HL-60 (cell line): Measurements from ENCODE around the gene SELENOW.

Source experiments
- DNase-seq, 2 experiments: peaks; one replicate each; pipeline ENCODE4 v3.0.0-alpha.2; 2010 to 2020; ENCODE audit warnings: low read depth in 1 of 2, low spot score in 1 of 2
- H3K27ac ChIP-seq: fragments of 250-450 bp; sonication (Bioruptor Pico); replicated peaks from 2 replicates; pipeline ENCODE4 v1.5.1; 2020; ENCODE audit warnings: mild to moderate bottlenecking, moderate library complexity
- H3K27me3 ChIP-seq: fragments of 250-450 bp; sonication (Bioruptor Pico); 2 replicates; pipeline ENCODE4 v1.5.1; 2021; ENCODE audit warnings: mild to moderate bottlenecking, moderate library complexity; ENCODE audit not compliant: insufficient read depth, poor library complexity, severe bottlenecking
- H3K4me3 ChIP-seq: replicated peaks from 2 replicates; pipeline ENCODE4 v1.5.1; 2011; ENCODE audit warnings: mild to moderate bottlenecking, control low read depth, low read length; ENCODE audit not compliant: insufficient read depth
- GABPA ChIP-seq: IDR thresholded peaks from 2 replicates; pipeline ENCODE4 v1.6.1; 2012; ENCODE audit warnings: low read depth
- POLR2AphosphoS5 ChIP-seq: IDR thresholded peaks from 2 replicates; pipeline ENCODE4 v1.6.1; 2012; ENCODE audit warnings: low read depth
- SPI1 ChIP-seq: IDR thresholded peaks from 2 replicates; pipeline ENCODE4 v1.6.1; 2012; ENCODE audit warnings: low read depth, mild to moderate bottlenecking, borderline replicate concordance
- TF ChIP-seq, protein P1 (sequence below): IDR thresholded peaks from one replicate; pipeline ENCODE4 v1.5.1; 2011; ENCODE audit warnings: low read length, control low read depth, inconsistent platforms; ENCODE audit not compliant: insufficient read depth
- TF ChIP-seq, protein P2 (sequence below): IDR thresholded peaks from 2 replicates; pipeline ENCODE4 v1.6.1; 2012; ENCODE audit warnings: low read depth; ENCODE audit not compliant: insufficient replicate concordance

The SELENOW gene

DNA sequence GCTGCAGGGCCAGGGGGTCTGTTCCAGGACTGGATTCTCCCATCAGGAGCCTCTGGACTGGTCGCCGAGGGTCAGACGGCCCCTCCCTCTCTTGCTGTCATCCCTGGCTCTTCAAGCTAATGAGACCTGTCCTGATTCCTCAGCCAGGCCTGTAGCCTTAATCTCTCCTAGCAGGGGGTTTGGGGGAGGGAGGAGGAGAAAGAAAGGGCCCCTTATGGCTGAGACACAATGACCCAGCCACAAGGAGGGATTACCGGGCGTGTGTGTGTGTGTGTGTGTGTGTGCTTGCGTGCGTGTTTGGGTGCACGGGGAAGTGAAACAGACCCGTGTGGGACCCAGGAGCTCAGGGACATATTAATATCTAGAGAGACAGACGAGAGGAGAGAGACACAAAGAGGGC lies 41.4 kb downstream of the SELENOW start:
- no peak for TF ChIP-seq SPI1
- TF ChIP-seq, protein P1, sequence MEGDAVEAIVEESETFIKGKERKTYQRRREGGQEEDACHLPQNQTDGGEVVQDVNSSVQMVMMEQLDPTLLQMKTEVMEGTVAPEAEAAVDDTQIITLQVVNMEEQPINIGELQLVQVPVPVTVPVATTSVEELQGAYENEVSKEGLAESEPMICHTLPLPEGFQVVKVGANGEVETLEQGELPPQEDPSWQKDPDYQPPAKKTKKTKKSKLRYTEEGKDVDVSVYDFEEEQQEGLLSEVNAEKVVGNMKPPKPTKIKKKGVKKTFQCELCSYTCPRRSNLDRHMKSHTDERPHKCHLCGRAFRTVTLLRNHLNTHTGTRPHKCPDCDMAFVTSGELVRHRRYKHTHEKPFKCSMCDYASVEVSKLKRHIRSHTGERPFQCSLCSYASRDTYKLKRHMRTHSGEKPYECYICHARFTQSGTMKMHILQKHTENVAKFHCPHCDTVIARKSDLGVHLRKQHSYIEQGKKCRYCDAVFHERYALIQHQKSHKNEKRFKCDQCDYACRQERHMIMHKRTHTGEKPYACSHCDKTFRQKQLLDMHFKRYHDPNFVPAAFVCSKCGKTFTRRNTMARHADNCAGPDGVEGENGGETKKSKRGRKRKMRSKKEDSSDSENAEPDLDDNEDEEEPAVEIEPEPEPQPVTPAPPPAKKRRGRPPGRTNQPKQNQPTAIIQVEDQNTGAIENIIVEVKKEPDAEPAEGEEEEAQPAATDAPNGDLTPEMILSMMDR: no peak
- TF ChIP-seq, protein P2, sequence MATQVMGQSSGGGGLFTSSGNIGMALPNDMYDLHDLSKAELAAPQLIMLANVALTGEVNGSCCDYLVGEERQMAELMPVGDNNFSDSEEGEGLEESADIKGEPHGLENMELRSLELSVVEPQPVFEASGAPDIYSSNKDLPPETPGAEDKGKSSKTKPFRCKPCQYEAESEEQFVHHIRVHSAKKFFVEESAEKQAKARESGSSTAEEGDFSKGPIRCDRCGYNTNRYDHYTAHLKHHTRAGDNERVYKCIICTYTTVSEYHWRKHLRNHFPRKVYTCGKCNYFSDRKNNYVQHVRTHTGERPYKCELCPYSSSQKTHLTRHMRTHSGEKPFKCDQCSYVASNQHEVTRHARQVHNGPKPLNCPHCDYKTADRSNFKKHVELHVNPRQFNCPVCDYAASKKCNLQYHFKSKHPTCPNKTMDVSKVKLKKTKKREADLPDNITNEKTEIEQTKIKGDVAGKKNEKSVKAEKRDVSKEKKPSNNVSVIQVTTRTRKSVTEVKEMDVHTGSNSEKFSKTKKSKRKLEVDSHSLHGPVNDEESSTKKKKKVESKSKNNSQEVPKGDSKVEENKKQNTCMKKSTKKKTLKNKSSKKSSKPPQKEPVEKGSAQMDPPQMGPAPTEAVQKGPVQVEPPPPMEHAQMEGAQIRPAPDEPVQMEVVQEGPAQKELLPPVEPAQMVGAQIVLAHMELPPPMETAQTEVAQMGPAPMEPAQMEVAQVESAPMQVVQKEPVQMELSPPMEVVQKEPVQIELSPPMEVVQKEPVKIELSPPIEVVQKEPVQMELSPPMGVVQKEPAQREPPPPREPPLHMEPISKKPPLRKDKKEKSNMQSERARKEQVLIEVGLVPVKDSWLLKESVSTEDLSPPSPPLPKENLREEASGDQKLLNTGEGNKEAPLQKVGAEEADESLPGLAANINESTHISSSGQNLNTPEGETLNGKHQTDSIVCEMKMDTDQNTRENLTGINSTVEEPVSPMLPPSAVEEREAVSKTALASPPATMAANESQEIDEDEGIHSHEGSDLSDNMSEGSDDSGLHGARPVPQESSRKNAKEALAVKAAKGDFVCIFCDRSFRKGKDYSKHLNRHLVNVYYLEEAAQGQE: no peak

DNA sequence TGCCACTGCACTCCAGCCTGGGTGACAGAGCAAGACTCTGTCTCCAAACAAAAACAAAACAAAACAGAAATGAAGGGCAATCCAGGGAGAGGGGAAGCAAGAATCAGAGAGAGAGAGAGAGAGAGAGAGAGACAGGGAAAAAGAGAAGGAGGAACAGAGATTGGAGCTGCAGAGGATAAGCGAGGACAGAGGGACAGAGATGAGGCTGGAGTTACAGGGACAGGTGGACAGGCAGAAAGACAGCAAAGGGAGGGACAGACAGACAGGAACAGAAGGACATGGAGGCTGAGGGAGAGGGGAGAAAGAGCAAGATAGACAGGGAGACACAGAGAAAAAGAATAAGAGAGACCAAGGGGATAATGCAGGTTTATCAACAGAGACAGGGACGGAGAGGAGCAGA lies 41.9 kb downstream of the SELENOW start:
- H3K27me3 ChIP-seq: peaks cover 8% of the 10 kb centered on the region
- TF ChIP-seq, protein P1: no peak
- TF ChIP-seq, protein P2: no peak
- TF ChIP-seq POLR2AphosphoS5 (no peak), SPI1 (no peak), GABPA (no peak)
- no peak for DNase-seq

More for the DNA sequence above, 41.4 kb downstream of the SELENOW start:
- H3K4me3 ChIP-seq: no peak overlapping the region
- DNase-seq: no peak
- H3K27ac ChIP-seq: no peak overlapping the region
- peaks cover 8% of the 10 kb centered on the region for H3K27me3 ChIP-seq

DNA sequence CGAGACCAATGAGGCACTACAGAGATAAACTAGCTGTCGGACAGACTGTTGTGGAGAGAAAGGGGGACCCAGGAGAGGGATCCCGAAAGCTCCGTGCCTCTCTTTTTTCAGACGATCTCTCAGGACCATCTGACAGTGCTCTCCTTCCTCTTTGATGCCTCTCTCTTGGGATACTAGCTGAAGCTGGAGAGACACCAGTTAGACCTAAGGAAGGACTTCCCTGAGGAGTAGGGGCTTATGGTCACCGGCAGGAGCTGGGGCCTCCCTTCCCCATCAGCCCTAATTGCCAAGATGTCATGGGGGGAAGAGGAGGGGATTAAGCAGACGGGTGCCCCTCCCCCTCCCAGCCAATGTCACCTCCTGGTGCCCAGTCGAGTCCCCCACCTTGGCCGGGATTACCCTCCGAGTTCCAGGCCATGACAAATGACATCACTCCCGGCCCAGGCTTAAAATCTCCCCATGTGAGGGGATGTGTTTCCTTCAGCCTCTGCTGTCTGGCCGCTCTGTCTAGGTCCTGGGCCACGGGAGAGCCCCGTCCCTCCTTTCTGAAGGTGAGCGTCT lies 43.0 kb downstream of the SELENOW start, which contains the start of gene CRX:
Gene CRX, plus strand, starts transcription at position 478 of the 561 bp plus-strand sequence. CDS start 12,507 bp downstream, outside the sequence.
- H3K27ac ChIP-seq: no peak within 1 kb of the TSS
- TF ChIP-seq GABPA (no peak), SPI1 (no peak), POLR2AphosphoS5 (no peak)
- TF ChIP-seq, protein P1: no peak
- TF ChIP-seq, protein P2: no peak
- H3K27me3 ChIP-seq: peaks cover 8% of the 10 kb centered on the region
- no peak within 1 kb of the TSS for H3K4me3 ChIP-seq
- DNase-seq: no peak

More for the DNA sequence above, 41.9 kb downstream of the SELENOW start:
- no peak overlapping the region for H3K27ac ChIP-seq
- no peak overlapping the region for H3K4me3 ChIP-seq
